GM12865 (cell line): ENCODE data around the gene DDX51.

Experiments used
- DNase-seq: peaks from one replicate; pipeline ENCODE4 v3.0.0; 2010; ENCODE audit warnings: low read depth
- H3K4me3 ChIP-seq: 2 replicates; pipeline ENCODE4 v1.5.1; 2011; ENCODE audit warnings: mild to moderate bottlenecking, low read depth, low read length, control low read depth
- CTCF ChIP-seq: IDR thresholded peaks from 2 replicates; pipeline ENCODE4 v1.5.1; 2011; ENCODE audit warnings: low read length, control low read depth, low read depth, inconsistent platforms; ENCODE audit not compliant: insufficient read depth; ENCODE audit errors: missing control alignments

The DDX51 gene

GRCh38 chr12:132125736-132126135, 18.4 kb downstream of the DDX51 start:
- DNase-seq = no peak
- no peak overlapping the region for H3K4me3 ChIP-seq
- TF ChIP-seq CTCF = no peak

- TF ChIP-seq CTCF = no peak
- no peak for DNase-seq
- no peak overlapping the region for H3K4me3 ChIP-seq
Observed at GRCh38 chr12:132124766-132125425, 19.2 kb downstream of the DDX51 start.

- no peak overlapping the region for H3K4me3 ChIP-seq
- no peak for TF ChIP-seq CTCF
- DNase-seq = no peak
Observed at GRCh38 chr12:132123970-132124765, 20.0 kb downstream of the DDX51 start.

- no peak for TF ChIP-seq CTCF
- no peak for DNase-seq
- no peak overlapping the region for H3K4me3 ChIP-seq
Observed at GRCh38 chr12:132121283-132121682, 22.8 kb downstream of the DDX51 start.

- no peak overlapping the region for H3K4me3 ChIP-seq
- no peak for TF ChIP-seq CTCF
- no peak for DNase-seq
Observed at GRCh38 chr12:132118876-132119275, 25.2 kb downstream of the DDX51 start.

- no peak for TF ChIP-seq CTCF
- no peak for DNase-seq
- no peak overlapping the region for H3K4me3 ChIP-seq
Observed at GRCh38 chr12:132117558-132117875, 26.6 kb downstream of the DDX51 start.
